Activated T-helper 1 cell treated with anti-CD3 and anti-CD28 coated beads, Interleukin-2, amount 50 U/mL, for 16 hours (primary cell): ENCODE results near the gene SRPK1.
A peak's percentile ranks its signal among the peaks of the same experiment; 100 is the strongest.
"Not testable (repeated sequence)": the region's sequence is repeated elsewhere in the genome, so short reads cannot be mapped to it uniquely, and the experiment has no call there.

ENCODE experiments used
- DNase-seq, 2 donors: peaks; one replicate each; pipeline ENCODE4 v3.0.0-alpha.2; 2020; ENCODE audit warnings: low read depth in 1 of 2, low spot score in 1 of 2

Gene SRPK1

GRCh38 chr6:35931873-35932272 lies 11.0 kb upstream of the SRPK1 start:
- not testable (repeated sequence) for DNase-seq

GRCh38 chr6:35931120-35931561 lies 10.2 kb upstream of the SRPK1 start:
- no peak for DNase-seq

- DNase-seq, result no peak
These were observed 8.7 kb upstream of the SRPK1 start for GRCh38 chr6:35929601-35930000.

- DNase-seq, result no peak
These were observed 5.8 kb upstream of the SRPK1 start for GRCh38 chr6:35926509-35927215.

- DNase-seq, result no peak
These were observed 5.1 kb upstream of the SRPK1 start for GRCh38 chr6:35925961-35926360.

- DNase-seq, result no peak
These were observed 3.2 kb upstream of the SRPK1 start for GRCh38 chr6:35924146-35924545.

- DNase-seq, result no peak
These were observed 1.2 kb upstream of the SRPK1 start for GRCh38 chr6:35922139-35922554.

GRCh38 chr6:35919827-35920751 lies 809 bp downstream of the SRPK1 start:
- DNase-seq, result peak; percentile 6 to 26

- no peak for DNase-seq
These were observed 1.6 kb downstream of the SRPK1 start for GRCh38 chr6:35919085-35919826.

- DNase-seq, result not testable (repeated sequence)
These were observed 4.0 kb downstream of the SRPK1 start for GRCh38 chr6:35916893-35917292.

GRCh38 chr6:35916056-35916455 lies 4.8 kb downstream of the SRPK1 start:
- no peak for DNase-seq

GRCh38 chr6:35914536-35914935 lies 6.4 kb downstream of the SRPK1 start:
- DNase-seq, result no peak

- no peak for DNase-seq
These were observed 8.8 kb downstream of the SRPK1 start for GRCh38 chr6:35911871-35912653.

GRCh38 chr6:35909571-35909970 lies 11.3 kb downstream of the SRPK1 start:
- DNase-seq, result not testable (repeated sequence)

- not testable (repeated sequence) for DNase-seq
These were observed 12.0 kb downstream of the SRPK1 start for GRCh38 chr6:35908753-35909401.

- DNase-seq, result no peak
These were observed 13.1 kb downstream of the SRPK1 start for GRCh38 chr6:35907750-35908149.

GRCh38 chr6:35906499-35906846 lies 14.4 kb downstream of the SRPK1 start:
- DNase-seq, result no peak

GRCh38 chr6:35905841-35906498 lies 14.9 kb downstream of the SRPK1 start:
- DNase-seq, result no peak

- DNase-seq, result no peak
These were observed 15.6 kb downstream of the SRPK1 start for GRCh38 chr6:35905141-35905785.
